ENCODE results near the gene ADAP2. TPM values are rescaled to one million over a fixed set of nuclear protein-coding genes. Genes with fewer than 3 reads are reported as not detected.
"Not testable (repeated sequence)": the region's sequence is repeated elsewhere in the genome, so short reads cannot be mapped to it uniquely, and the experiment has no call there.

ADAP2 gene
- total and polyA plus RNA-seq, 3 experiments from 2014 or later: 1.7 to 2.3 TPM; not detected in 1

DNA sequence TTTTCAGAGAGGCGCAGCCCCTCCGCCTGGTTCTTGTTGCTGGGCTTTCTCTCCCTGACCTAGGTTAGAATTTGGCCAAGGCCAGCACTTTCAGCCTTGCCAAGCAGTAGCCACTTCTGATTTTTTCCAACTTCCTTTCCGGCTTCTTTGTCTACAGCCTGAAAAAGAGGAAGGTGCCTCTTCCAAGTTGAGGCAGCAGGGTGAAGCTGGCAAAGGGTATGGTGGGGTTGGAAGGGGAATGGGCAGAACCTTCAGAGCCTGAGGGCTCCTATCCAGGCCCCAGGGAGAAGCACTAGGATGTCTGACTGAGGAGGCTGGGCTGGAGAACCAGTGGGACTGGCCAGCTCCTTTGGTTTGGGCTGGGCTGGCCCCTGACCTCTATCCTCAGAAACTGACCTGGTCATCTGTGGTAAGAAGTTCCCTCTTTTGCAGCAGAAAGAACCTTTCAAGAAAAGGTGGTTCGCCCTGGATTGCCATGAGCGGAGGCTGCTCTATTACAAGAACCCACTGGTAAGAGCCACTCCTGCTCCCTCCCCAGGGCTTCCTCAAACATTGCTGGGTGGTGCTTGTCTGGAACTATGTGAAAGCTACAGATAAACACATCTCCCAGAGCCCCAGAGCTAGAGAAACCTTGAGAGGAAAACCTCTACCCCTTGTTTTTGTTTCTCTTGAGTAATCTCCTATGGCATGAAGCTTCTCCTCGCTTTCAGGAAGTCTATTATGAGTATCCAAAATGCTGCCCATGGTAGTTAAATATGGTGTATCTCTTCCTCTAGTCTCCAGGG, 32.5 kb downstream of the ADAP2 start:
- Mint-ChIP-seq H3K27ac (no peak overlapping the region), H3K36me3 (no peaks in the 10 kb centered on the region), H3K4me1 (no peaks in the 10 kb centered on the region), H3K27me3 (peaks cover 2 to 8% of the 10 kb centered on the region in 2 donors), H3K4me3 (no peak overlapping the region), H3K9me3 (no peaks in the 10 kb centered on the region)
- H3K27ac ChIP-seq (ENCODE audit: low read depth, low read length): no peak overlapping the region
- peak in 1 of 5 donors; percentile 24 for DNase-seq
- no peaks in the 10 kb centered on the region for H3K27me3 ChIP-seq (ENCODE audit: insufficient read depth, low read length, poor library complexity, severe bottlenecking)
- H3K4me3 ChIP-seq (ENCODE audit: low read length): no peak overlapping the region
- POLR2A ChIA-PET: no interaction called here
- H3K36me3 ChIP-seq (ENCODE audit: insufficient read depth, low read length): no peaks in the 10 kb centered on the region
- CTCF ChIA-PET: no interaction called here
- H3K4me1 ChIP-seq (ENCODE audit: insufficient read depth, low read length): no peaks in the 10 kb centered on the region
- H3K9me3 ChIP-seq (ENCODE audit: low read length): no peaks in the 10 kb centered on the region

DNA sequence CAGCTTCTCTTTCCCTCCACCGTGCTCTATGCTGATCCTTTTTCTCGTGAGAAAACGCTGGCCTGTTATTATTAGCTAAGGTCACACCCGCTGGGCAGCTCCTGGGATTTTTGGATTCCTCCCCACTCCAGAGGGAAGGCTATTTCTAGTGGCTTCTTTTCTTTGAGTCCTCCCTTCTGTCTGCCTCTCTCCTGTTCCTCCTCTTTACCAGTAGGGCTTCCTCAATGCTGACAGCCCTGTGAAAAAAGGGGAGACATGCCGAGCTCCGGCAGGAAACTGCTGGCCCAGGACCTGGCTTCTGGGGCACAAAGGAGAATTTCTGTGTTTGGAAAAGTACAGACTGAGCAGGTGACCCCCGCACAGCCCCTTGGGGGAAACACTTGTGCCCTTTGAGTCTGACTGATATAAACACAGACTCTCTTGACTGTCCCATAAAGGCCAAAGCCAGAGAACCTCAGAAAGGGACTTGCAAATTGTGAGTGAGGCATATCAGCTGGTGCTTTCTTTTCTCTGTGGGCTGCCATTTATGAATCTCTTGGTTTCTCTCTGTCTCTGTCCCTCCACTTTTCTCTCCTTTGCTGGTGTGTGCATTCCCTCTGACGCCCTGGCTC, 35.1 kb downstream of the ADAP2 start:
- ChIA-PET POLR2A (no interaction called here), CTCF (no interaction called here)
- Histone ChIP-seq H3K36me3 (ENCODE audit: insufficient read depth, low read length) (no peaks in the 10 kb centered on the region), H3K4me1 (ENCODE audit: insufficient read depth, low read length) (no peaks in the 10 kb centered on the region), H3K9me3 (ENCODE audit: low read length) (no peaks in the 10 kb centered on the region), H3K27ac (ENCODE audit: low read depth, low read length) (no peak overlapping the region), H3K27me3 (ENCODE audit: insufficient read depth, low read length, poor library complexity, severe bottlenecking) (no peaks in the 10 kb centered on the region), H3K4me3 (ENCODE audit: low read length) (no peak overlapping the region)
- H3K27me3 Mint-ChIP-seq: peaks cover 2 to 8% of the 10 kb centered on the region in 2 donors
- no peak overlapping the region for H3K4me3 Mint-ChIP-seq
- no peaks in the 10 kb centered on the region for H3K36me3 Mint-ChIP-seq
- peak in 1 of 5 donors; percentile 7 for DNase-seq
- H3K4me1 Mint-ChIP-seq: peaks cover 0 to 7% (median 0%) of the 10 kb centered on the region in 3 donors
- H3K9me3 Mint-ChIP-seq: no peaks in the 10 kb centered on the region
- peak overlapping the region in 1 of 8 donors; percentile 70 for H3K27ac Mint-ChIP-seq

DNA sequence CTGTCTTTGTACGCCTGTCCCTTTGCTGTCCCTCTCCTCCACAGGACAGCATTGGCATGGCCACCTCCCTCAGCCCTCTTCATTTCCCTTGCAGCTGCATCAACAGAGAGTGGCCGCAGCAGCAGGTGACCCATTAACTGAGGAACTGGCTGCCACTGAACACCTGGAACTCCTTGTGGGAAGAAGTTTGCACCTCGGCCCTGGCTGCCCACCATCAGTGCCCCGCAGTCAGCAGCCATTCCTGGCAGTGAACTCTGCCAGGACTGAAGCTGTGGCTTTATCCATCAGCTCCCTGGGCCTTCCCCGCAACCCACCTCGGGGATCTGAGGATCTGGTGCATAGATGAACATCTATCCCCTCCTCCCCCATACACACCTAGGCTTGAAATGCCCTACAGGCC, 36.0 kb downstream of the ADAP2 start:
- H3K9me3 Mint-ChIP-seq: no peaks in the 10 kb centered on the region
- no peaks in the 10 kb centered on the region for H3K27me3 ChIP-seq (ENCODE audit: insufficient read depth, low read length, poor library complexity, severe bottlenecking)
- ChIA-PET POLR2A (no interaction called here), CTCF (no interaction called here)
- DNase-seq: peak in 1 of 5 donors; percentile 24
- H3K4me3 ChIP-seq (ENCODE audit: low read length): no peak overlapping the region
- H3K9me3 ChIP-seq (ENCODE audit: low read length): no peaks in the 10 kb centered on the region
- peaks cover 2 to 8% of the 10 kb centered on the region in 2 donors for H3K27me3 Mint-ChIP-seq
- H3K27ac Mint-ChIP-seq: no peak overlapping the region
- H3K4me1 ChIP-seq (ENCODE audit: insufficient read depth, low read length): no peaks in the 10 kb centered on the region
- no peaks in the 10 kb centered on the region for H3K36me3 Mint-ChIP-seq
- no peak overlapping the region for H3K4me3 Mint-ChIP-seq
- no peaks in the 10 kb centered on the region for H3K36me3 ChIP-seq (ENCODE audit: insufficient read depth, low read length)
- H3K4me1 Mint-ChIP-seq: peaks cover 0 to 7% (median 0%) of the 10 kb centered on the region in 3 donors
- no peak overlapping the region for H3K27ac ChIP-seq (ENCODE audit: low read depth, low read length)

DNA sequence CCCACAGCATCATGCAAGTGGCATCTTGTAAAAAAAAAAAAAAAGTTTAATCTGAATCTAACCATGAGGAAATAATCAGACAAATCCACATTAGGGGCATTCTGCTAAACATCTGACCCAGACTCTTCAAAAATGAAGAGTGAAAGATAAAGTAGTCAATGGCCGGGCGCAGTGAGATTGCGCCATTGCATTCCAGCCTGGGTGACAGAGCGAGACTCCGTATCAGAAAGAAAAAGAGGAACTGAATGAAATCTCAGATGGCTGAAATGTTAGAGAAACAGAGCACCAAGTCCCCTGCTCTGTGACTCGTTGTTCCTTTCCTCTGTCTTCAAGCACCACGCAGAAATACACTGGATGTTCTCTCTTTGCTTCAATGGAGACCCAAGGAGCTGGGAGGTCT, 36.4 kb downstream of the ADAP2 start:
- CTCF ChIA-PET: no interaction called here
- Mint-ChIP-seq H3K27me3 (peaks cover 2 to 8% of the 10 kb centered on the region in 2 donors), H3K4me1 (peaks cover 0 to 7% (median 0%) of the 10 kb centered on the region in 3 donors), H3K9me3 (no peaks in the 10 kb centered on the region), H3K27ac (peak overlapping the region in 1 of 8 donors; percentile 14), H3K4me3 (no peak overlapping the region), H3K36me3 (no peaks in the 10 kb centered on the region)
- Histone ChIP-seq H3K27ac (ENCODE audit: low read depth, low read length) (no peak overlapping the region), H3K4me3 (ENCODE audit: low read length) (no peak overlapping the region), H3K9me3 (ENCODE audit: low read length) (no peaks in the 10 kb centered on the region), H3K27me3 (ENCODE audit: insufficient read depth, low read length, poor library complexity, severe bottlenecking) (no peaks in the 10 kb centered on the region), H3K36me3 (ENCODE audit: insufficient read depth, low read length) (no peaks in the 10 kb centered on the region), H3K4me1 (ENCODE audit: insufficient read depth, low read length) (no peaks in the 10 kb centered on the region)
- POLR2A ChIA-PET: no interaction called here
- peak in 1 of 5 donors; percentile 18 for DNase-seq

DNA sequence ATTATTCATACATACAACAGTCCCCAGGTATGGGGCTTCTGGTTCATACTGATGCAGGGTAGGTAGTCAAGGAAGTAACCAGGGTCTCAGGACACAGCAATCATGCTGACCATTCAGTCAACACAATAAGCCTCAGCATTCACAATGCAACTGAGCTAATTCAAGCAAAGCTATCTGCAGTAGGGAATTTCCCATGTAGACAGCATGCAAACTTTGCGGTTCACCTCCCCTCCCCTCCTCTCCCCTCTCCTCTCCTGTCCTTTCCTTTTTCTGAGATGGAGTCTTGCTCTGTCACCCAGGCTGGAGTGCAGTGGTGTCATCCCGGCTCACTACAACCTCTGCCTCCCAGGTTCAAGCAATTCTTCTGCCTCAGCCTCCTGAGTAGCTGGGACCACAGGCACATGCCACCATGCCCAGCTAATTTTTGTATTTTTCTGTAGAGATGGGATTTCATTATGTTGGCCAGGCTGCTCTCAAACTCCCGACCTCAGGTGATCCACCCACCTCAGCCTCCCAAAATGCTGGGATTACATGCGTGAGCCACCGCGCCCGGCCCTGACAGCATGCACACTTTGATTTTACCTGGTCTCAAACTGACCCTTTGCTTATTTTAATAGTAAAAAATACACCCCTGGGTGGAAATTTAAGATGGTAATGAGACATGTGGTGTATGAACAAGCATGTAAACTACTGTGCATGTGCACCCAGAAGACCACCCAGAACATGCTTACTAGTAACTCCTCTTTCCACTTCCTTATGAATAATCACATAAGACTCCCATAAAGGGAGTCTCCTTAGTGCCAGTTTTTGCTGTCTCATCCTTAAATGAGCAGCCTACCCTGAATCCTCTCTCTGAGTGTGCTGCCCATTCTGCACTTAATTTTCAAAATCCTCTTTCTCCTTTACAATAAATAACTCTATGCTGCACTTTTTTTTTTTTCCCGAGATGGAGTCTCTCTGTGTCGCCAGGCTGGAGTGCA, 39.8 kb downstream of the ADAP2 start:
- H3K4me1 ChIP-seq (ENCODE audit: insufficient read depth, low read length): no peaks in the 10 kb centered on the region

DNA sequence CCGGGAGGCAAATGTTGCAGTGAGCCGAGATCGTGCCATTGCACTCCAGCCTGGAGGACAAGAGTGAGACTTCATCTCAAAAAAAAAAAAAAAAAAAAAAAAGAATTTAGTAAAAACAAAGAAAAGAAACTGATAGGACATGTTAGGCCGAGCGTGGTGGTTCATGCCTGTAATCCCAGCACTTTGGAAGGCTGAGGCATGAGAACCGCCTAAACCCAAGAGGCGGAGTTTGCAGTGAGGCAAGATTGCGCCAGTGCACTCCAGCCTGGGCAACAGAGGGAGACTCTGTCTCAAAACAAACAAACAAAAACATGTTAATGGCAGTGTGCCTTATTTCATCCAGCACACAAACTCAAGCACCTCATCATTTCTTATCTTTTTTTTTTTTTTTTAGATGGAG, 42.6 kb downstream of the ADAP2 start:
- not testable (repeated sequence) for H3K4me1 ChIP-seq (ENCODE audit: insufficient read depth, low read length); H3K9me3 Mint-ChIP-seq

More for the DNA sequence above, 39.8 kb downstream of the ADAP2 start:
- DNase-seq: peak in 1 of 5 donors; percentile 26
- Histone ChIP-seq H3K27ac (ENCODE audit: low read depth, low read length) (no peak overlapping the region), H3K27me3 (ENCODE audit: insufficient read depth, low read length, poor library complexity, severe bottlenecking) (no peaks in the 10 kb centered on the region), H3K36me3 (ENCODE audit: insufficient read depth, low read length) (no peaks in the 10 kb centered on the region), H3K4me3 (ENCODE audit: low read length) (no peak overlapping the region), H3K9me3 (ENCODE audit: low read length) (no peaks in the 10 kb centered on the region)
- ChIA-PET POLR2A (no interaction called here), CTCF (no interaction called here)
- H3K9me3 Mint-ChIP-seq: no peaks in the 10 kb centered on the region
- peaks cover 2 to 8% of the 10 kb centered on the region in 2 donors for H3K27me3 Mint-ChIP-seq
- H3K27ac Mint-ChIP-seq: peak overlapping the region in 1 of 8 donors; percentile 34
- no peaks in the 10 kb centered on the region for H3K36me3 Mint-ChIP-seq
- peaks cover 0 to 7% (median 0%) of the 10 kb centered on the region in 3 donors for H3K4me1 Mint-ChIP-seq
- no peak overlapping the region for H3K4me3 Mint-ChIP-seq

DNA sequence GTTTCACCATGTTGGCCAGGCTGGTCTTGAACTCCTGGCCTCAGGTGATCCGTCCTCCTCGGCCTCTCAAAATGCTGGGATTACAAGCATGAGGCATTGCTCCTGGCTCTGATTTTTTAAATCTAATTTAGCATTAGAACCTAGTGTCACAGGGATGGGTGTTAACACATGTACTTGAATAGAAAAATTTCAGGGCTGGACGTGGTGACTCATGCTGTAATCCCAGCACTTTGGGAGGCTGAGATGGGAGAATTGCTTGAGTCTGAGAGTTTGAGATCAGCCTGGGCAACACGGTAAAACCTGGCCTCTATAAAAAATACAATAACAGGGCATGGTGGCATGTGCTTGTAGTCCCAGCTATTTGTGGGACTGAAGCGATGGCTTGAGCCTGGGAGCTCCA, 43.1 kb downstream of the ADAP2 start:
- Histone ChIP-seq H3K9me3 (ENCODE audit: low read length) (no peaks in the 10 kb centered on the region), H3K36me3 (ENCODE audit: insufficient read depth, low read length) (no peaks in the 10 kb centered on the region), H3K27me3 (ENCODE audit: insufficient read depth, low read length, poor library complexity, severe bottlenecking) (no peaks in the 10 kb centered on the region), H3K4me3 (ENCODE audit: low read length) (no peak overlapping the region), H3K4me1 (ENCODE audit: insufficient read depth, low read length) (no peaks in the 10 kb centered on the region), H3K27ac (ENCODE audit: low read depth, low read length) (no peak overlapping the region)
- Mint-ChIP-seq H3K27ac (no peak overlapping the region), H3K4me1 (peaks cover under 1 to 18% (median 2%) of the 10 kb centered on the region in 3 donors), H3K36me3 (no peaks in the 10 kb centered on the region), H3K9me3 (no peaks in the 10 kb centered on the region), H3K27me3 (peaks cover 4 to 8% of the 10 kb centered on the region in 2 donors), H3K4me3 (no peak overlapping the region)
- ChIA-PET POLR2A (no interaction called here), CTCF (no interaction called here)
- DNase-seq: no peak

More for the DNA sequence above, 42.6 kb downstream of the ADAP2 start:
- H3K9me3 ChIP-seq (ENCODE audit: low read length); H3K36me3 ChIP-seq (ENCODE audit: insufficient read depth, low read length); H3K4me3 ChIP-seq (ENCODE audit: low read length); H3K27ac ChIP-seq (ENCODE audit: low read depth, low read length); H3K27me3 Mint-ChIP-seq; CTCF ChIA-PET; H3K27ac Mint-ChIP-seq; H3K27me3 ChIP-seq (ENCODE audit: insufficient read depth, low read length, poor library complexity, severe bottlenecking); H3K36me3 Mint-ChIP-seq; POLR2A ChIA-PET; H3K4me3 Mint-ChIP-seq: not testable (repeated sequence)
- H3K4me1 Mint-ChIP-seq: peaks cover 0 to 15% (median 0%) of the 10 kb centered on the region in 3 donors
- DNase-seq: peak in 1 of 5 donors; percentile 15

DNA sequence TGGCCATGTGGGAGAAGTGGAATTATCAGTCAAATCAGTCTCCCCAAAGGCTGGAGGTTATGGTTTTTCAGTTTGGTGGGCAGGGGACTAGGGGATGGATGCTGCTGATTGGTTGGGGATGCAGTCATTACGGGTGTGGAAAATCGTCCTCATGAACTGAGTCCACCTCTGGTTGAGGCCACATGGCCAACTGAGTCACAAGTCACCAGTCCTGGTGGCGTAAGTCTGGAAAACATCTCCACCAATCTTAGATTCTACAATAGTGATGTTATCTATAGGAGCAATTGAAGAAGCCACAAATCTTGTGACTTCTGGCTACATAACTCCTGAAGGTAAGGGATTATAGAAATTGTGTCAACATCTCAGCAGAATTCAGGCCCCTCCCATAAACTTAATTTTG, 43.9 kb downstream of the ADAP2 start:
- H3K27me3 Mint-ChIP-seq: peaks cover 7 to 15% of the 10 kb centered on the region in 2 donors
- ChIA-PET POLR2A (no interaction called here), CTCF (no interaction called here)
- Histone ChIP-seq H3K9me3 (ENCODE audit: low read length) (no peaks in the 10 kb centered on the region), H3K4me1 (ENCODE audit: insufficient read depth, low read length) (no peaks in the 10 kb centered on the region), H3K4me3 (ENCODE audit: low read length) (no peak overlapping the region), H3K27me3 (ENCODE audit: insufficient read depth, low read length, poor library complexity, severe bottlenecking) (no peaks in the 10 kb centered on the region), H3K27ac (ENCODE audit: low read depth, low read length) (no peak overlapping the region), H3K36me3 (ENCODE audit: insufficient read depth, low read length) (no peaks in the 10 kb centered on the region)
- H3K36me3 Mint-ChIP-seq: peaks cover 0 to 3% (median 0%) of the 10 kb centered on the region in 3 donors
- H3K9me3 Mint-ChIP-seq: no peaks in the 10 kb centered on the region
- no peak overlapping the region for H3K4me3 Mint-ChIP-seq
- peaks cover 9 to 27% (median 10%) of the 10 kb centered on the region in 3 donors for H3K4me1 Mint-ChIP-seq
- no peak for DNase-seq
- no peak overlapping the region for H3K27ac Mint-ChIP-seq

Data from CD8-positive, alpha-beta memory T cell (primary cell).